Measurements from ENCODE around the gene PLPP3. TPM values are rescaled to one million over a fixed set of nuclear protein-coding genes. Genes with fewer than 3 reads are reported as not detected.

PLPP3 gene
- total and polyA plus RNA-seq, 2 of the 8 experiments (the other 6 are each of a cell fraction or from before 2014, with no cell fraction given), result 33.2 to 42.0 TPM

- no peak overlapping the region for H4K91ac ChIP-seq (replicated peaks; ENCODE audit: insufficient read length, low read length)
- peaks cover 7 to 35% (median 26%) of the 10 kb centered on the region in 4 experiments; a peak in 6 of 7 replicates for H3K4me1 ChIP-seq (replicated peaks in 1 of 4; ENCODE audit: control insufficient read depth in 3 of 4, insufficient read depth in 4 of 4, low read length in 3 of 4)
- no peak overlapping the region for H2BK12ac ChIP-seq (ENCODE audit: low read depth, low read length)
- H2BK20ac ChIP-seq (ENCODE audit: low read length), result no peak overlapping the region
- H3K23me2 ChIP-seq (ENCODE audit: low read depth, low read length), result peaks cover 1% of the 10 kb centered on the region; the same call in 1 of the 2 replicates
- no peak for DNase-seq (ENCODE audit: low read depth in 1 of 2, low spot score in 2 of 2)
- ChIA-PET POLR2A (ENCODE audit: partially characterized antibody) (interaction anchor here (0.7 to 2.2 kb wide), 6 partner anchors 10 to 150 kb away, joined by 3 to 5 read pairs (median 4); no protein-coding TSS in a partner anchor), CTCF (ENCODE audit: partially characterized antibody) (interaction anchor here (0.6 to 1.8 kb wide), 8 partner anchors 9 to 380 kb away, joined by 3 to 9 read pairs (median 3); partner anchors contain the start of gene PLPP3)
- H2BK120ac ChIP-seq (replicated peaks; ENCODE audit: low read depth, low read length), result no peak overlapping the region
- peaks cover 3 to 9% of the 10 kb centered on the region in 2 experiments for H4K20me1 ChIP-seq (replicated peaks in 1 of 2; ENCODE audit: control insufficient read depth in 1 of 2, insufficient read depth in 2 of 2, low read length in 2 of 2)
- H3K79me1 ChIP-seq (ENCODE audit: low read depth, low read length), result 0 out of 2 replicates have a peak, but pooled peaks cover 3% of the 10 kb centered on the region
- FAIRE-seq, result no peak
- H3K18ac ChIP-seq (ENCODE audit: extremely low read depth, low read length), result no peak overlapping the region
- H3K9me3 ChIP-seq (ENCODE audit: insufficient read depth in 2 of 2, low read depth in 1 of 2, low read length in 1 of 2), result no peaks in the 10 kb centered on the region
- H3K36me3 ChIP-seq (ENCODE audit: control insufficient read depth in 2 of 4, insufficient read depth in 4 of 4, low read length in 3 of 4), result peaks cover 0 to 4% (median 0%) of the 10 kb centered on the region in 4 experiments; a peak in 1 of 8 replicates
- no peak overlapping the region for H2BK15ac ChIP-seq (ENCODE audit: low read length)
- H2BK5ac ChIP-seq (ENCODE audit: low read depth, low read length), result 0 out of 2 replicates have a peak overlapping the region, but pooled peaks have one; percentile 7
- no peak overlapping the region for H3K9ac ChIP-seq (replicated peaks in 1 of 4; ENCODE audit: extremely low read depth in 1 of 4, low read depth in 3 of 4, low read length in 3 of 4)
- no peak overlapping the region for H3K56ac ChIP-seq (replicated peaks; ENCODE audit: insufficient read length, low read depth, low read length)
- TF ChIP-seq JUN (IDR thresholded peaks at IDR 0.05; ENCODE audit: low read depth, low read length), result no peak
- no peak for TF ChIP-seq YY1 (IDR thresholded peaks at IDR 0.05; ENCODE audit: low read depth, low read length)
- no peak for TF ChIP-seq TCF12 (IDR thresholded peaks at IDR 0.05; ENCODE audit: low read depth, low read length)
- peak overlapping the region; percentile 32 to 62 for H3K4me2 ChIP-seq (ENCODE audit: insufficient read depth in 1 of 2, low read depth in 2 of 2, low read length in 2 of 2)
- no peak overlapping the region for H2AFZ ChIP-seq (ENCODE audit: low read length)
- peak overlapping the region in 1 of 4 experiments; percentile 5; a peak in 1 of 8 replicates for H3K4me3 ChIP-seq (ENCODE audit: extremely low read depth in 1 of 4, insufficient read depth in 2 of 4, low read depth in 3 of 4, low read length in 4 of 4)
- peak overlapping the region; percentile 11; the same call in 1 of the 2 replicates for H2AK5ac ChIP-seq (ENCODE audit: low read depth, low read length)
- H3K27ac ChIP-seq (ENCODE audit: low read depth, low read length), result no peak overlapping the region
- H3K27me3 ChIP-seq (replicated peaks in 1 of 4; ENCODE audit: control insufficient read depth in 3 of 4, extremely low read depth in 1 of 4, insufficient read depth in 3 of 4, low read length in 3 of 4), result no peaks in the 10 kb centered on the region
- H3K79me2 ChIP-seq (ENCODE audit: control insufficient read depth in 1 of 2, insufficient read depth in 2 of 2, low read length in 2 of 2), result peaks cover 48 to 97% of the 10 kb centered on the region in 2 experiments
- no peak overlapping the region for H3K14ac ChIP-seq (ENCODE audit: insufficient read length)
- WGBS, 2 experiments (ENCODE audit: extremely low coverage in 1 of 2, insufficient coverage in 1 of 2, insufficient read length in 1 of 2, insufficient replicate concordance in 2 of 2, low coverage in 1 of 2, low lambda C conversion rate in 2 of 2, missing lambda C conversion rate in 1 of 2), result 69% methylated on average over 5 of the region's 5 CpGs; no CpG with 5 or more reads in 1 of the 2 experiments
- H4K5ac ChIP-seq (ENCODE audit: insufficient read length, low read depth, low read length), result no peak overlapping the region
- no peak overlapping the region for H3K23ac ChIP-seq (ENCODE audit: insufficient read length)
- no peak overlapping the region for H3K4ac ChIP-seq (replicated peaks; ENCODE audit: insufficient read length, low read depth, low read length)
- H4K8ac ChIP-seq (ENCODE audit: extremely low read depth, insufficient read depth, low read length), result no peak overlapping the region
These were observed 8.4 kb downstream of the PLPP3 start for GRCh38 chr1:56570924-56571372.

Measured in H1 (cell line).